22Rv1 (cell line): ENCODE measurements around the gene VPS4A.

ENCODE experiments used
- CTCF ChIP-seq: fragments of 450-650 bp; IDR thresholded peaks from 2 replicates; pipeline ENCODE4 v1.5.1; 2017; ENCODE audit warnings: mild to moderate bottlenecking
- ZFX ChIP-seq: fragments of 450-650 bp; IDR thresholded peaks from 2 replicates; pipeline ENCODE4 v1.6.1; 2017; ENCODE audit warnings: antibody characterized with exemption, borderline replicate concordance

GRCh38 chr16:69351309-69352027 lies 40.3 kb downstream of the VPS4A start, which contains the start of gene TMED6:
- TF ChIP-seq CTCF (no peak), ZFX (no peak)
